ENCODE measurements around the gene RASSF4.

DNA sequence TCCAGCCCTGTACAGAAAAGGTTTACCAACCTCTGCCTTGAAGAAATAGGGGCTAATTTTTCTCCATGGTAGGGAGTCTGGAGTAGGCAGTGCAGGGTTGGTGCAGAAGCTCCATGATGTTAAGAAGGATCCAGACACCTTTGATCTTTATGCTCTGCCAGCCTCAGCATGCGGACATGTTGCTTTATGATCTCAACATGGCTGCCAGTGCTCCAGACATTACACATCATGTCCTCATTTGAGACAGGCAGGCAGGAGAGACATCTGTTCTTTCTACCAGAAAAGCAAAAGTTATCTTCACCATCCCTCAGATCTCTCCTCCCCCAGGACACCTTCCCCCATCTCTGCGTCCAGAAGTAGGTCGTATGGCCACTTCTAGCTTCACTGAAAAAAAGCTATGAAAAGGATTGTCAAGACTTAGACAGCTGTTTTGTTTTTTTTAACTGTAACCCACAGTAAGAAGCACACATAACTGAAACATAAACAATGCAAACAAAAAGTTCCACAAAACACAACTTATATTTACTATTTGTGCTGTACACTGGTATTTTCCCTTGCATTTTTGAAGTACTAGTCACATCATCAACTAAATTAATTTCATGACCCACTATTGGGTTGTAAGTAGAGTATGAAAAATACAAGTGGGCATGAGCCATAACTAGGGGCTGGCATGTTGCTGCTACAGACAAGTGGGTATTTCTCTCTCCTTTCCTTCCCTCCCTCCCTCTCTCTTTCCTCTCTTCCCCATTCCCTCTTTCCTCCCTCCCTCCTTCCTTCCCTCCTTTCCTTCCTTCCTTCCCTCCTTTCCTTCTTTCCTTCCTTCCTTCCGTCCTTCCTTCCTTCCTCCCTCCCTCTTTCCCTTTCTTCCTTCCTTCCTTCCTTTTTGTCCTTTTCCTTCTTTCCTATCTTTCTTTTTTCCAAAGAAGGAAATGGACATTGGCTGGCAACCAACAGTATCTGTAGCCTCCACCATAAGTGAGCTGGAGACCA, 2.6 kb upstream of the RASSF4 start:
- TF ChIP-seq, protein P1, sequence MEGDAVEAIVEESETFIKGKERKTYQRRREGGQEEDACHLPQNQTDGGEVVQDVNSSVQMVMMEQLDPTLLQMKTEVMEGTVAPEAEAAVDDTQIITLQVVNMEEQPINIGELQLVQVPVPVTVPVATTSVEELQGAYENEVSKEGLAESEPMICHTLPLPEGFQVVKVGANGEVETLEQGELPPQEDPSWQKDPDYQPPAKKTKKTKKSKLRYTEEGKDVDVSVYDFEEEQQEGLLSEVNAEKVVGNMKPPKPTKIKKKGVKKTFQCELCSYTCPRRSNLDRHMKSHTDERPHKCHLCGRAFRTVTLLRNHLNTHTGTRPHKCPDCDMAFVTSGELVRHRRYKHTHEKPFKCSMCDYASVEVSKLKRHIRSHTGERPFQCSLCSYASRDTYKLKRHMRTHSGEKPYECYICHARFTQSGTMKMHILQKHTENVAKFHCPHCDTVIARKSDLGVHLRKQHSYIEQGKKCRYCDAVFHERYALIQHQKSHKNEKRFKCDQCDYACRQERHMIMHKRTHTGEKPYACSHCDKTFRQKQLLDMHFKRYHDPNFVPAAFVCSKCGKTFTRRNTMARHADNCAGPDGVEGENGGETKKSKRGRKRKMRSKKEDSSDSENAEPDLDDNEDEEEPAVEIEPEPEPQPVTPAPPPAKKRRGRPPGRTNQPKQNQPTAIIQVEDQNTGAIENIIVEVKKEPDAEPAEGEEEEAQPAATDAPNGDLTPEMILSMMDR (IDR thresholded peaks at IDR 0.05; ENCODE audit: insufficient read depth, low read depth, low read length) = no peak
- TF ChIP-seq EZH2 (IDR thresholded peaks at IDR 0.05; ENCODE audit: insufficient read depth, low read length) = no peak

Data from astrocyte (in vitro differentiated cells and primary cell).